B cell (primary cell): ENCODE data around the gene PLXDC1. TPM values are rescaled to one million over a fixed set of nuclear protein-coding genes. Genes with fewer than 3 reads are reported as not detected.

Experiments used
- ATAC-seq: fragments of 200-7000 bp; cut with Tn5 transposase; one replicate; pipeline ENCODE4 v1.10.0; 2021; ENCODE audit warnings: low read depth, mild to moderate bottlenecking, moderate number of reproducible peaks, moderate library complexity
- CTCF ChIA-PET: fragments of 350-600 bp; sonication (Branson Sonifier 250); formaldehyde crosslinking; loops from one replicate; lab custom pipeline; 2021; ENCODE audit warnings: antibody characterized with exemption, inconsistent platforms; lab: Charles Lee
- POLR2A ChIA-PET: fragments of 350-600 bp; sonication (Branson Sonifier 250); formaldehyde crosslinking; loops from one replicate; lab custom pipeline; 2021; ENCODE audit warnings: antibody characterized with exemption; lab: Charles Lee
- DNase-seq: peaks from one replicate; pipeline ENCODE4 v3.0.0; 2013
- H2AFZ ChIP-seq: 2 replicates; pipeline ENCODE4 v1.6.1; 2012; ENCODE audit warnings: mild to moderate bottlenecking, low read depth, low read length; ENCODE audit not compliant: insufficient read depth, poor library complexity, severe bottlenecking
- H3K27ac ChIP-seq, 2 donors: 1 replicate in 1 of 2; 2 replicates in 1 of 2; pipeline ENCODE4 v1.5.1; 2012 to 2013; ENCODE audit warnings: low read length in 2 of 2, mild to moderate bottlenecking in 2 of 2, moderate library complexity in 1 of 2
- H3K27me3 ChIP-seq, 4 experiments: fragments of 200-600 bp in 1 of 4; sonication (generic) in 1 of 4; replicated peaks in 1 of 4; 1 replicate in 2 of 4; 2 replicates in 2 of 4; pipeline versions ENCODE4 v1.6.1 to v1.7.0; 2013 to 2016; ENCODE audit warnings: low read length in 3 of 4, mild to moderate bottlenecking in 2 of 4, mixed read lengths in 1 of 4, moderate library complexity in 1 of 4; ENCODE audit not compliant: insufficient read depth in 4 of 4, control insufficient read depth in 3 of 4; ENCODE audit errors: control extremely low read depth in 1 of 4
- H3K36me3 ChIP-seq, 2 experiments: replicated peaks in 1 of 2; 1 replicate in 1 of 2; 2 replicates in 1 of 2; pipeline versions ENCODE4 v1.6.1 to v1.7.1; 2013; ENCODE audit warnings: low read length in 1 of 2; ENCODE audit not compliant: insufficient read depth in 2 of 2, control insufficient read depth in 1 of 2; ENCODE audit errors: control extremely low read depth in 1 of 2, extremely low read depth in 1 of 2
- H3K4me1 ChIP-seq, 2 donors: fragments of 200-600 bp in 1 of 2; sonication (generic) in 1 of 2; 1 replicate in 1 of 2; 2 replicates in 1 of 2; pipeline versions ENCODE4 v1.5.1 to v1.6.1; 2013 to 2017; ENCODE audit warnings: low read length in 2 of 2; ENCODE audit not compliant: control insufficient read depth in 2 of 2, insufficient read depth in 2 of 2
- H3K4me2 ChIP-seq: replicated peaks from 2 replicates; pipeline ENCODE3; 2012; ENCODE audit warnings: mild to moderate bottlenecking, low read depth, low read length; ENCODE audit not compliant: poor library complexity, severe bottlenecking
- H3K4me3 ChIP-seq, 5 experiments: fragments of 200-600 bp in 1 of 5; sonication (generic) in 1 of 5; 1 replicate in 3 of 5; 2 replicates in 2 of 5; pipeline versions ENCODE4 v1.5.1 to v1.7.0; 2011 to 2016; ENCODE audit warnings: low read length in 4 of 5, mild to moderate bottlenecking in 4 of 5, low read depth in 2 of 5, control low read depth in 1 of 5, moderate library complexity in 1 of 5; ENCODE audit not compliant: insufficient read depth in 1 of 5; ENCODE audit errors: control extremely low read depth in 1 of 5, extremely low read depth in 1 of 5
- H3K79me2 ChIP-seq: fragments of 200-600 bp; sonication (generic); one replicate; pipeline ENCODE4 v1.6.0; 2016; ENCODE audit warnings: low read length; ENCODE audit not compliant: control insufficient read depth, insufficient read depth
- H3K9ac ChIP-seq: fragments of 200-600 bp; sonication (generic); 2 replicates; pipeline ENCODE4 v1.6.1; 2017; ENCODE audit warnings: mild to moderate bottlenecking, low read length, moderate library complexity
- H3K9me3 ChIP-seq, 3 donors: one replicate each; pipeline versions ENCODE4 v1.6.1 to v1.7.1; 2013; ENCODE audit warnings: low read length in 2 of 3; ENCODE audit not compliant: control insufficient read depth in 2 of 3, insufficient read depth in 1 of 3; ENCODE audit errors: control extremely low read depth in 1 of 3
- H4K20me1 ChIP-seq: 2 replicates; pipeline ENCODE4 v1.6.0; 2012; ENCODE audit warnings: mild to moderate bottlenecking, low read length; ENCODE audit not compliant: insufficient read depth, control insufficient read depth, poor library complexity, severe bottlenecking
- H3K27ac Mint-ChIP-seq: one replicate; pipeline ENCODE4 v1.8.0; 2021; ENCODE audit warnings: mixed read lengths
- H3K27me3 Mint-ChIP-seq: one replicate; pipeline ENCODE4 v1.8.0; 2021; ENCODE audit warnings: mixed read lengths
- H3K4me1 Mint-ChIP-seq: one replicate; pipeline ENCODE4 v1.8.0; 2021; ENCODE audit warnings: mixed read lengths
- H3K4me3 Mint-ChIP-seq: one replicate; pipeline ENCODE4 v1.8.0; 2021; ENCODE audit warnings: mixed read lengths
- H3K9me3 Mint-ChIP-seq: one replicate; pipeline ENCODE4 v1.8.0; 2022; ENCODE audit warnings: mixed read lengths; ENCODE audit not compliant: insufficient read depth
- CTCF ChIP-seq: fragments of 200-600 bp; IDR thresholded peaks from one replicate; pipeline ENCODE4 v1.8.0; 2022; ENCODE audit warnings: antibody characterized with exemption, mild to moderate bottlenecking
- EZH2 ChIP-seq: IDR thresholded peaks from 2 replicates; pipeline ENCODE4 v1.6.1; 2012; ENCODE audit warnings: borderline replicate concordance, low read depth, mild to moderate bottlenecking, moderate library complexity, low read length; ENCODE audit not compliant: insufficient read depth, poor library complexity, severe bottlenecking
- WGBS: methylation state at CpG from one replicate; pipeline ENCODE4 v1.1.5; 2013; ENCODE audit warnings: missing lambda C conversion rate; ENCODE audit not compliant: insufficient coverage; 5-methylcytosine and 5-hydroxymethylcytosine counted together
- intact Hi-C: fragments of 100-400 bp; cut with micrococcal nuclease; formaldehyde crosslinking; loops from one replicate; pipeline ENCODE4 v1.10.0; 2022
- polyA plus RNA-seq: library from polyadenylated mRNA; depleted of rRNA; stranded (reverse); fragments of >200 nt; gene quantifications from 2 replicates; pipeline ENCODE4 v1.2.3, GENCODE V29; 2012
- total RNA-seq, 2 donors: library from RNA; stranded (reverse); fragments of 120-200 nt in 1 of 2; gene quantifications; 1 replicate in 1 of 2; 2 replicates in 1 of 2; pipeline versions ENCODE4 v1.2.3 to v1.2.4, GENCODE V29; 2013 to 2022

Gene PLXDC1
- total and polyA plus RNA-seq, 2 donors (not counting 1 experiment from before 2014, with no cell fraction given): 0.69 TPM; not detected in 1

- no CpG with 5 or more reads among the region's 10 CpGs for WGBS
- TF ChIP-seq CTCF: no peak
- no peak for TF ChIP-seq EZH2
- Histone ChIP-seq H4K20me1 (peaks cover 38% of the 10 kb centered on the region), H2AFZ (peak overlapping the region; percentile 74), H3K4me2 (peak overlapping the region; percentile 83), H3K9me3 (no peaks in the 10 kb centered on the region), H3K4me3 (peak overlapping the region; percentile 78 to 100 (median 95)), H3K79me2 (peaks cover 20% of the 10 kb centered on the region), H3K36me3 (peaks cover 2 to 36% of the 10 kb centered on the region in 2 experiments), H3K9ac (peak overlapping the region; percentile 91), H3K27me3 (no peaks in the 10 kb centered on the region), H3K4me1 (peaks cover 37 to 61% of the 10 kb centered on the region in 2 donors), H3K27ac (peak overlapping the region; percentile 89 to 99)
- no peaks in the 10 kb centered on the region for H3K27me3 Mint-ChIP-seq
- ChIA-PET POLR2A (interaction anchor here (0.6 to 1.9 kb wide), 15 partner anchors 9 to 530 kb away, joined by 3 to 19 read pairs (median 5); partner anchors contain the start of genes CDK12, LASP1, MIEN1 and RPL23), CTCF (interaction anchor here (1.0 to 18.9 kb wide), 8 partner anchors 9 to 216 kb away, joined by 3 to 707 read pairs (median 11); no protein-coding TSS in a partner anchor)
- H3K4me1 Mint-ChIP-seq: peaks cover 57% of the 10 kb centered on the region
- ATAC-seq (peak; percentile 62), DNase-seq (no peak)
- peak overlapping the region; percentile 89 for H3K4me3 Mint-ChIP-seq
- no peaks in the 10 kb centered on the region for H3K9me3 Mint-ChIP-seq
- intact Hi-C loops: loop anchor here (1.0 to 10.0 kb wide), 3 partner anchors 10 to 205 kb away; partner anchors contain the start of genes FBXL20 and PLXDC1
- H3K27ac Mint-ChIP-seq: peak overlapping the region; percentile 100
Observed at GRCh38 chr17:39199820-39200069, 48.3 kb upstream of the PLXDC1 start.

GRCh38 chr17:39198186-39198566 lies 46.7 kb upstream of the PLXDC1 start:
- peaks cover 54% of the 10 kb centered on the region for H3K4me1 Mint-ChIP-seq

More at GRCh38 chr17:39198186-39198566, 46.7 kb upstream of the PLXDC1 start:
- peaks cover 37 to 61% of the 10 kb centered on the region in 2 donors for H3K4me1 ChIP-seq
- H3K4me3 ChIP-seq: peak overlapping the region in 4 of 5 experiments; percentile 53 to 87 (median 70)
- DNase-seq (no peak), ATAC-seq (no peak)
- no peaks in the 10 kb centered on the region for H3K27me3 ChIP-seq
- H3K79me2 ChIP-seq: peaks cover 20% of the 10 kb centered on the region
- peak overlapping the region; percentile 77 for H3K9ac ChIP-seq
- peak overlapping the region; percentile 37 for H3K27ac Mint-ChIP-seq
- no peaks in the 10 kb centered on the region for H3K9me3 ChIP-seq
- intact Hi-C loops: loop anchor here (5.0 kb wide), 1 partner anchor 46 kb away; the partner anchor contains the start of gene PLXDC1
- H3K4me2 ChIP-seq: peak overlapping the region; percentile 98
- H3K36me3 ChIP-seq: peaks cover 2 to 21% of the 10 kb centered on the region in 2 experiments
- H3K27ac ChIP-seq: no peak overlapping the region
- H3K27me3 Mint-ChIP-seq: no peaks in the 10 kb centered on the region
- H4K20me1 ChIP-seq: peaks cover 30% of the 10 kb centered on the region
- peak overlapping the region; percentile 93 for H2AFZ ChIP-seq
- ChIA-PET POLR2A (no interaction called here), CTCF (interaction anchor here (1.9 to 18.9 kb wide), 3 partner anchors 9 to 42 kb away, joined by 12 to 707 read pairs (median 12); no protein-coding TSS in a partner anchor)
- peak overlapping the region; percentile 89 for H3K4me3 Mint-ChIP-seq
- WGBS: 100% methylated on average over 1 of the region's 4 CpGs
- TF ChIP-seq CTCF: no peak
- no peaks in the 10 kb centered on the region for H3K9me3 Mint-ChIP-seq
